ENCODE results near the gene CNTN4. TPM values are rescaled to one million over a fixed set of nuclear protein-coding genes. Genes with fewer than 3 reads are reported as not detected.

The CNTN4 gene
- total and polyA plus RNA-seq, 8 donors, result 2.5 to 10.8 (median 5.1) TPM

DNA sequence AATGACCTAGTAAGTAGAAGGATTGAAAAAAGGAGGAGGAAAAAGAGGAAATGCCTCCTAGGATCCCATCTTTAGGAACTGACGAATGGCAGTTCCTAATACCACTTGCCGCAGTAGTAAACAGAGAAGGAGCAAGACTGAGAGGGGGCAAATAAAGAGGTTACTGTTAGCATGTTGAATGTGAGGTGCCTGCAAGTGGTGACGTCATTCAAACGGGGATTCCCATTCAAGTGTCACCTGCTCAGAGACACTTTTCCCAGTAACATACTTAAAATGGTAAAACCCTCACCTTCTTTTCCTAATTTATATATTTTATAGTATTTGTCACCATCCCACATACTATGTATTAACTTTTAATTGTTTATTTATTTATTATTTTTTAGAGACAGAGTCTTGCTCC lies 832.6 kb downstream of the CNTN4 start:
- no peaks in the 10 kb centered on the region for H3K9me3 ChIP-seq
- intact Hi-C loops (cut with DNase I), result no loop called here
- no peak for FAIRE-seq
- H3K36me3 ChIP-seq, result no peaks in the 10 kb centered on the region
- H3K4me1 ChIP-seq, result no peaks in the 10 kb centered on the region
- H3K27me3 ChIP-seq, result no peaks in the 10 kb centered on the region
- WGBS, 2 donors, result 64 to 80% methylated on average over 4 of the region's 4 CpGs
- no peak overlapping the region for H3K27ac ChIP-seq
- ATAC-seq, result no peak
- TF ChIP-seq, protein P1, sequence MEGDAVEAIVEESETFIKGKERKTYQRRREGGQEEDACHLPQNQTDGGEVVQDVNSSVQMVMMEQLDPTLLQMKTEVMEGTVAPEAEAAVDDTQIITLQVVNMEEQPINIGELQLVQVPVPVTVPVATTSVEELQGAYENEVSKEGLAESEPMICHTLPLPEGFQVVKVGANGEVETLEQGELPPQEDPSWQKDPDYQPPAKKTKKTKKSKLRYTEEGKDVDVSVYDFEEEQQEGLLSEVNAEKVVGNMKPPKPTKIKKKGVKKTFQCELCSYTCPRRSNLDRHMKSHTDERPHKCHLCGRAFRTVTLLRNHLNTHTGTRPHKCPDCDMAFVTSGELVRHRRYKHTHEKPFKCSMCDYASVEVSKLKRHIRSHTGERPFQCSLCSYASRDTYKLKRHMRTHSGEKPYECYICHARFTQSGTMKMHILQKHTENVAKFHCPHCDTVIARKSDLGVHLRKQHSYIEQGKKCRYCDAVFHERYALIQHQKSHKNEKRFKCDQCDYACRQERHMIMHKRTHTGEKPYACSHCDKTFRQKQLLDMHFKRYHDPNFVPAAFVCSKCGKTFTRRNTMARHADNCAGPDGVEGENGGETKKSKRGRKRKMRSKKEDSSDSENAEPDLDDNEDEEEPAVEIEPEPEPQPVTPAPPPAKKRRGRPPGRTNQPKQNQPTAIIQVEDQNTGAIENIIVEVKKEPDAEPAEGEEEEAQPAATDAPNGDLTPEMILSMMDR (IDR thresholded peaks at IDR 0.05), result no peak
- no peak for DNase-seq
- H3K4me3 ChIP-seq, result no peak overlapping the region

DNA sequence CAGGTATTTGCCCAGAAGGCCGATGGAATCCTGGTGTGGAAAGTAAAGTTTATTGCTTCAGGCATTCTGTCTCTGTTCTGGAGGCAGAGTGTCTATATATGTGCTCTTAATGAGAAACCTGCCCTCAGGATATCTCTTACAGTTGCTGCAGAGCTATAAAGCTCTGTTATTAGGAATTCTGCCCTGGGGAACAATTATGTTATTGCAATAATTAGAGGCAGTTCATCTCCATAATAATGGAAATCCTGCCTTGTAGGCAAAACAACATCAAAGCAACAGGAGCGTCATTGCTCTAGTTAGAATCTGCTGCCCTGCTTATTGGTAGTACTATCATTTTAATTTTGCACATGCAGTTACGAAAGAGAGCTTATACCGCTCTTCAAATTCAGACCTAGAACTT lies 835.9 kb downstream of the CNTN4 start:
- TF ChIP-seq, protein P1 (IDR thresholded peaks at IDR 0.05), result no peak
- WGBS, 2 donors, result 81 to 83% methylated on average over 4 of the region's 4 CpGs
- intact Hi-C loops (cut with DNase I), result no loop called here
- Histone ChIP-seq H3K4me3 (no peak overlapping the region), H3K27me3 (no peaks in the 10 kb centered on the region), H3K4me1 (no peaks in the 10 kb centered on the region), H3K9me3 (no peaks in the 10 kb centered on the region), H3K27ac (no peak overlapping the region), H3K36me3 (no peaks in the 10 kb centered on the region)
- DNase-seq (no peak), ATAC-seq (no peak), FAIRE-seq (no peak)

DNA sequence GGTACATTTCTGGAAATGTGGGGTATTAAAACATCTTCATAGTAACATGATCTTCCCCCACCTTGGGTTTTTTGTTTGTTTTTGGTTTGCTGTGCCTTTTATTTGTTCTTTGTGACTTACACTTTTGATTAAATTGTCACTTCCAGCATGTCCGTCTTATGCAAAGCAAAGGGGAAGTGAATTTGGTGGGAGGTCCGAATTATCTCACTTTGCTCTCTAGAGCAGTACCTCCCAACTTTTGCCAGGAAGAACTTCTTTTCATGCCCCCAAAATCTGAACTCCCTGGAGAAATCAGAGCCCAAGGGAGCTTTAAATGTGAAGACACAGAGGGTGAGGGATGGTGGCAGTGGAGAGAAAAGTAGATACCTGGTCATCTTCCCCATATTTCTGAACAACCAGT lies 838.4 kb downstream of the CNTN4 start:
- no peak for FAIRE-seq
- intact Hi-C loops (cut with DNase I), result no loop called here

DNA sequence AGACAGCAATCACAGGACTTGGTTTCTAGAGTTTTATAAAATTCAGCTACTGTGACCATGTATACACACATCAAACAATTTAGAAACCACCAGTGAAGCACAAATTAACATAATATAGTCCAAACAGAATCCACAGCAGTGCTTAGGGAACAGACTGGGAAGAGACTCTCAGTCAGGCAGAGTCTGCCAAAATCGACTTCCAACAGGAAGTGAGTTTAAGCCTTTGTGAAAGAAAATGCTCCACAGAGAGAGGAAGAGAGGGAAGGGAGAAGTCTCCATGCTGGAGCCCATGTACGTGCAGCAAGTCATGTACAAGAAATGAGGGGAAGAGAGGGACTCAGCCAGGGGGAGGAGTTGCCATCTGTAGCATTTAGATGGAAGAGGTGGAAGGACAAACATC lies 838.9 kb downstream of the CNTN4 start:
- Histone ChIP-seq H3K4me3 (no peak overlapping the region), H3K36me3 (no peaks in the 10 kb centered on the region), H3K4me1 (no peaks in the 10 kb centered on the region), H3K27ac (no peak overlapping the region), H3K9me3 (no peaks in the 10 kb centered on the region), H3K27me3 (no peaks in the 10 kb centered on the region)
- TF ChIP-seq, protein P1 (IDR thresholded peaks at IDR 0.05), result no peak
- WGBS, 2 donors, result 25 to 26% methylated on average over 2 of the region's 2 CpGs
- intact Hi-C loops (cut with DNase I), result no loop called here
- FAIRE-seq (no peak), ATAC-seq (no peak), DNase-seq (no peak)

More for the DNA sequence above, 838.4 kb downstream of the CNTN4 start:
- Histone ChIP-seq H3K4me3 (no peak overlapping the region), H3K27me3 (no peaks in the 10 kb centered on the region), H3K27ac (no peak overlapping the region), H3K36me3 (no peaks in the 10 kb centered on the region), H3K4me1 (no peaks in the 10 kb centered on the region), H3K9me3 (no peaks in the 10 kb centered on the region)
- DNase-seq (no peak), ATAC-seq (no peak)
- TF ChIP-seq, protein P1 (IDR thresholded peaks at IDR 0.05), result no peak
- 36 to 48% methylated on average over 2 of the region's 2 CpGs for WGBS, 2 donors

DNA sequence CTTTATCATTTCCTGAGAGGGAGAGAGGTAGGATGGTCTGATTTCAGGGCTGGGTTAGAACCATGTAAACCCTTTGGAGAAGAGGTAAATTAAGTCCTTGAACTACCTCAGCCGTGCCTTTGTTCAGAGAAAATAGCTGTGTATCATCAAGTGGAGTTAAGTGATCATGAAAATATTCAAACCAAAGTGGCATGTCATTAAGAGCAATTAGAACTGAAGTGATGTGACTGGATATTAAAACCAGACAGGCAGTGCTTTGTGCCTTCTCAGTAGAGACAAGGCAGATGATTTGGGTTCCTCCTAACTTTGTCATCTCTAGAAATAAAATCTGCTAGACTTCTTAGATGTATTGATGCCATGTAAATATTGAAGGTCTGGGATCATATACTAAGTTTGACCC lies 840.0 kb downstream of the CNTN4 start:
- ATAC-seq (no peak), FAIRE-seq (no peak), DNase-seq (no peak)
- no peak overlapping the region for H3K4me3 ChIP-seq
- no peaks in the 10 kb centered on the region for H3K36me3 ChIP-seq
- no peaks in the 10 kb centered on the region for H3K4me1 ChIP-seq
- TF ChIP-seq, protein P1 (IDR thresholded peaks at IDR 0.05), result no peak
- H3K27ac ChIP-seq, result no peak overlapping the region
- H3K9me3 ChIP-seq, result no peaks in the 10 kb centered on the region
- 46 to 65% methylated on average over 1 of the region's 1 CpG for WGBS, 2 donors
- no peaks in the 10 kb centered on the region for H3K27me3 ChIP-seq
- intact Hi-C loops (cut with DNase I), result no loop called here
